Pancreas (tissue), 10 donors: Measurements from ENCODE around the gene ATP11C. TPM values are rescaled to one million over a fixed set of nuclear protein-coding genes. Genes with fewer than 3 reads are reported as not detected.

Source experiments
- ATAC-seq, 4 donors: fragments of 200-7000 bp; cut with Tn5 transposase; one replicate each; pipeline versions ENCODE4 v1.8.0 to v1.9.1; 2020; ENCODE audit warnings: mild to moderate bottlenecking in 4 of 4, moderate library complexity in 4 of 4
- DNase-seq, 6 donors: peaks; one replicate each; pipeline ENCODE4 v3.0.0-alpha.2; 2020
- FAIRE-seq: peaks from 2 replicates; lab custom pipeline; 2012; peaks lifted over from hg19 to GRCh38; lab: Jason Lieb, UNC
- H3K27ac ChIP-seq, 4 donors: fragments of 200-600 bp; sonication (generic); 1 replicate in 3 of 4; 2 replicates in 1 of 4; pipeline versions ENCODE4 v1.5.0 to v1.8.0; 2020
- H3K27me3 ChIP-seq, 4 donors: fragments of 200-600 bp; one replicate each; pipeline ENCODE4 v1.8.0; 2021
- H3K36me3 ChIP-seq, 3 donors: fragments of 200-600 bp; sonication (generic) in 1 of 3; one replicate each; pipeline versions ENCODE4 v1.5.0 to v1.8.0; 2020 to 2021
- H3K4me1 ChIP-seq, 3 donors: fragments of 200-600 bp; one replicate each; pipeline ENCODE4 v1.8.0; 2021
- H3K4me3 ChIP-seq, 4 donors: fragments of 200-600 bp; sonication (generic) in 2 of 4; one replicate each; pipeline versions ENCODE4 v1.5.0 to v1.8.0; 2020 to 2021
- H3K9me3 ChIP-seq, 4 donors: fragments of 200-600 bp; one replicate each; pipeline ENCODE4 v1.8.0; 2021
- WGBS, 2 donors: extraction: QIAGEN DNeasy Blood & Tissue Kit; methylation state at CpG; one replicate each; pipeline ENCODE4 v1.1.7; 2013; 5-methylcytosine and 5-hydroxymethylcytosine counted together
- intact Hi-C, 3 donors: fragments of 100-400 bp; cut with DNase I; formaldehyde crosslinking; loops; one replicate each; pipeline versions ENCODE4 v1.11.1 to v1.14.2; 2022
- polyA plus RNA-seq, 2 donors: library from polyadenylated mRNA; stranded (reverse); fragments of 200-250 nt; gene quantifications; one replicate each; pipeline ENCODE4 v1.2.3, GENCODE V29; 2013
- total RNA-seq, 6 donors: library from RNA; stranded (reverse); fragmentation: NEBNext Ultra II Directional in 4 of 6; extraction: Animal tissue kit (Norgen Biotek cat#: 25700) in 4 of 6; gene quantifications; one replicate each; pipeline versions ENCODE4 v1.2.1 to v1.2.4, GENCODE V29; 2021 to 2023
- TF ChIP-seq, protein P1 (sequence below), 4 donors: fragments of 200-600 bp; sonication (generic) in 3 of 4; IDR thresholded peaks; one replicate each; pipeline versions ENCODE4 v1.5.0 to v1.8.0; 2021; ENCODE audit warnings: antibody characterized with exemption in 4 of 4
- donor health status: healthy with polysubstance abuse.
- donor health status: DM: no; HTN: no; CAD: no; lungs with moderate emphysema.
- donor health status: DM: no; HTN: no; CAD: no.
- donor health status: control.
- donor health status: control.
- donor health status: Bipolar disorder and iron deficiency.
- donor health status: DM: yes; HTN: yes; CAD: no.
- donor health status: DM: no; HTN: no; CAD: no.
- donor health status: DM: no; HTN: no; CAD: no.
- donor health status: DM: yes; HTN: yes; CAD: no.

ATP11C gene
- total and polyA plus RNA-seq, 8 donors, result 1.3 to 10.3 (median 3.6) TPM

DNA sequence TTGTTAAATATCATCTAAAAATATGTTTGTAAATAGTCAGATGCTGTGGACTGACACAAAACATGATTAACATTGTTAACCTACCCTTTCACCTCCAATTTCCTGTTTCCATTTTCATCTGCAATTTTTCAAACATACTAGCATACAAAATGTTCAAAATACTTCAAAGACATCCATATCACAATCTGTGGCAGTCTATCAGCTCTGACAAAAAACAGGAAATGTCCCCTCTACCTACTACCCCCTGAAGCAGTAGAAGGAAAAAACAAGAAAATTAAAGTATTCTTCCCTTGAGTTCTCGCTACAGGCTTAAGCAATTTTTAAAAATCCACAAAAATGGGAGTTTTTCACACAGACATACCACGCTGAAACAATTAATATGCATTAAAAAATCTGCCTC is 116.6 kb downstream of the ATP11C start:
- H3K27me3 ChIP-seq, result no peaks in the 10 kb centered on the region
- no peaks in the 10 kb centered on the region for H3K4me1 ChIP-seq
- 71 to 93% methylated on average over 2 of the region's 2 CpGs for WGBS, 2 donors
- DNase-seq (no peak), ATAC-seq (no peak), FAIRE-seq (no peak)
- H3K9me3 ChIP-seq, result no peaks in the 10 kb centered on the region
- intact Hi-C loops, result no loop called here
- H3K4me3 ChIP-seq, result no peak overlapping the region
- no peak overlapping the region for H3K27ac ChIP-seq
- H3K36me3 ChIP-seq, result no peaks in the 10 kb centered on the region
- TF ChIP-seq, protein P1, sequence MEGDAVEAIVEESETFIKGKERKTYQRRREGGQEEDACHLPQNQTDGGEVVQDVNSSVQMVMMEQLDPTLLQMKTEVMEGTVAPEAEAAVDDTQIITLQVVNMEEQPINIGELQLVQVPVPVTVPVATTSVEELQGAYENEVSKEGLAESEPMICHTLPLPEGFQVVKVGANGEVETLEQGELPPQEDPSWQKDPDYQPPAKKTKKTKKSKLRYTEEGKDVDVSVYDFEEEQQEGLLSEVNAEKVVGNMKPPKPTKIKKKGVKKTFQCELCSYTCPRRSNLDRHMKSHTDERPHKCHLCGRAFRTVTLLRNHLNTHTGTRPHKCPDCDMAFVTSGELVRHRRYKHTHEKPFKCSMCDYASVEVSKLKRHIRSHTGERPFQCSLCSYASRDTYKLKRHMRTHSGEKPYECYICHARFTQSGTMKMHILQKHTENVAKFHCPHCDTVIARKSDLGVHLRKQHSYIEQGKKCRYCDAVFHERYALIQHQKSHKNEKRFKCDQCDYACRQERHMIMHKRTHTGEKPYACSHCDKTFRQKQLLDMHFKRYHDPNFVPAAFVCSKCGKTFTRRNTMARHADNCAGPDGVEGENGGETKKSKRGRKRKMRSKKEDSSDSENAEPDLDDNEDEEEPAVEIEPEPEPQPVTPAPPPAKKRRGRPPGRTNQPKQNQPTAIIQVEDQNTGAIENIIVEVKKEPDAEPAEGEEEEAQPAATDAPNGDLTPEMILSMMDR (IDR thresholded peaks at IDR 0.05), result no peak

DNA sequence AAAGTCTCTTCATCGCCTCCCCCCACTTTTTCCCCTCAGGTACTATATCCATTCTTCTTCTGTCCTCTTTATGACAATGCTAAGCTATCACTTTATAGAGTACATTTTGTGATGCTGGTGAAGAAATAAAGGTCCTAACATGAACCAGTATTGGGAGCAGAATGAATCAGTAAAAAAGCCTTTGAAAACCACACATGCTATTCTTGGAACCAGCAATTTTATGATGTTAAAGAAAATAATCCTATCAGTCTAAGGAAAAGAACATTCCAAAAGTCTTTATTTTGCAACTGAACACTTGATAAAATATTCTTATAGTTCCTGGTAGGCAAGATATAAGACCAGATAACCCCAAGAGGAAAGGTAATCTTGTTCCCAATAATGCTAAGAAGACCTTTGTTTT is 117.1 kb downstream of the ATP11C start:
- ATAC-seq (no peak), FAIRE-seq (no peak)

GRCh38 chrX:139811942-139812629 is 120.8 kb downstream of the ATP11C start:
- Histone ChIP-seq H3K36me3 (no peaks in the 10 kb centered on the region), H3K9me3 (no peaks in the 10 kb centered on the region), H3K4me1 (no peaks in the 10 kb centered on the region), H3K4me3 (no peak overlapping the region), H3K27me3 (no peaks in the 10 kb centered on the region), H3K27ac (no peak overlapping the region)
- no peak for DNase-seq
- TF ChIP-seq, protein P1 (IDR thresholded peaks at IDR 0.05), result no peak
- intact Hi-C loops, result no loop called here
- ATAC-seq, result no peak
- 79 to 94% methylated on average over 6 of the region's 6 CpGs for WGBS, 2 donors
- no peak for FAIRE-seq

More for the DNA sequence above, 117.1 kb downstream of the ATP11C start:
- no peaks in the 10 kb centered on the region for H3K27me3 ChIP-seq
- no peak for DNase-seq
- no peaks in the 10 kb centered on the region for H3K36me3 ChIP-seq
- TF ChIP-seq, protein P1 (IDR thresholded peaks at IDR 0.05), result no peak
- H3K27ac ChIP-seq, result no peak overlapping the region
- H3K9me3 ChIP-seq, result no peaks in the 10 kb centered on the region
- WGBS, 2 donors, result 73 to 100% methylated on average over 1 of the region's 1 CpG
- no peak overlapping the region for H3K4me3 ChIP-seq
- no peaks in the 10 kb centered on the region for H3K4me1 ChIP-seq
- intact Hi-C loops, result no loop called here

- H3K9me3 ChIP-seq, result no peaks in the 10 kb centered on the region
- no peaks in the 10 kb centered on the region for H3K4me1 ChIP-seq
- ATAC-seq, result no peak
- WGBS, 2 donors, result 47 to 81% methylated on average over 1 of the region's 1 CpG
- no peaks in the 10 kb centered on the region for H3K27me3 ChIP-seq
- no peak overlapping the region for H3K27ac ChIP-seq
- intact Hi-C loops, result no loop called here
- H3K4me3 ChIP-seq, result no peak overlapping the region
- H3K36me3 ChIP-seq, result no peaks in the 10 kb centered on the region
- no peak for FAIRE-seq
- TF ChIP-seq, protein P1 (IDR thresholded peaks at IDR 0.05), result no peak
- DNase-seq, result no peak
Measured at GRCh38 chrX:139804482-139804881, 128.4 kb downstream of the ATP11C start.

GRCh38 chrX:139803224-139803623 is 129.6 kb downstream of the ATP11C start:
- ATAC-seq (no peak), FAIRE-seq (no peak), DNase-seq (no peak)
- TF ChIP-seq, protein P1 (IDR thresholded peaks at IDR 0.05), result no peak
- no peak overlapping the region for H3K27ac ChIP-seq
- no peaks in the 10 kb centered on the region for H3K27me3 ChIP-seq
- no peaks in the 10 kb centered on the region for H3K36me3 ChIP-seq
- no peaks in the 10 kb centered on the region for H3K4me1 ChIP-seq
- 35 to 57% methylated on average over 2 of the region's 2 CpGs for WGBS, 2 donors
- H3K4me3 ChIP-seq, result no peak overlapping the region
- H3K9me3 ChIP-seq, result no peaks in the 10 kb centered on the region
- intact Hi-C loops, result no loop called here
